GM21390 (cell line): ENCODE results near the gene ABI1.
"Not testable (repeated sequence)": the region's sequence is repeated elsewhere in the genome, so short reads cannot be mapped to it uniquely, and the experiment has no call there.

Experiments used
- ATAC-seq: cut with Tn5 transposase; IDR thresholded peaks from one replicate; pipeline ENCODE4 v1.9.1; 2021; ENCODE audit not compliant: unreplicated experiment

The ABI1 gene

DNA sequence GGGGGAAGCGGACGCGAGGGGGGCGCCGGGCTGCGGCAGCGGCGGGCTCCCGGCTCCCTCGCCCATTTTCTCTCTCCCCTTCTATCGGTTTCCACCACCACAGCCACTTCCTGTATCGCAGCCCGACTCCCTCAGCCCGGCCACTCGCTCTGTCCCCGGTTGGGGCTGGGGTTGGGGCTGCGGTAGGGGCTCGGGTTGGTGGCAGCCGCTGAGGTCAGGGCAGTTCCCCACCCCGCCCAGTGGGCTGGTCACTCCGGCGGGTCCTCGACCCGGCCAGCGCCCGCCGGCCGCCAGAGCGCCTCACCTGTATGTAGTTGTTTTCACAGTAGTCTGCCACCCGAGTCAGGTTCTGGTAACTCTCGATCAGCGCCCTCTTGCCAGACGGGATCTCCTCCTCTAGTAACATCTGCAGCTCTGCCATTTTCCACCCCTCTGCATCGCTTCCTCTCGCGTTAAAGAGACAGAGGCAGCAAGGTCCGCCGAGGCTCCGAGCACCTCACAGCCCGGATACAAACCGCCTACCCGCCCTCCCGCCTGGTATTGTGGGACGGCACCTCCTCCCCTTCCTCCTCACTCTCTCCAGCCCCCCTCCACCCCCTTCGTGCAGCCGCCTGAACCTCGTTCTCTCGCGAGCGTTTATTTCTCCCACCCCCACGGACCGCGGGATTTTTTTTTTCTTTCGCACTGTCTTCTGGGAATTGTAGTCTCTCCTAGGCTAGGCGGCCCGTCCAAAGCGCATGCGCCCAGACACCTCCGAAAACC, at the start of gene ABI1:
Gene ABI1 (minus strand): TSS at position 516 of the 762 bp plus-strand sequence. CDS start 95 bp downstream, at position 421.
- peak; percentile 63 for ATAC-seq

DNA sequence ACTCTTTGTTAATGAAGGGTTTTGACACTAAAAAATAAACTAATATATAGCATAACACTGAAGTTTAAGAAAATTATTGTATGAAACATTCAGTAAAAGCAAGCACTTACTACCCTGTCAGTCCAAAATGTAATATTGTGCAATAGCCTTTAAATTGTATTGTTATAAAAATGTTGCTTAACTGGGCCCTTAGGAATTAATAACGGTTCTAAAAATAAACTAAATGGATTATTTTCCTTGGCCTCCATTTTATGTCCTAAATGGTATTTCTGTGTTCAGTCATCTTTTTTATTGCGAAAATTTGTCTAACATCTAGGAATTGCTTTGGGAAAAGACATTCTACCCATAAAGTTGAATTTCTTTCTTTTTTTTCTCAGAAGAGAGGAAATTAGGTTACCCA, 49.0 kb upstream of the ABI1 start:
- no peak for ATAC-seq

DNA sequence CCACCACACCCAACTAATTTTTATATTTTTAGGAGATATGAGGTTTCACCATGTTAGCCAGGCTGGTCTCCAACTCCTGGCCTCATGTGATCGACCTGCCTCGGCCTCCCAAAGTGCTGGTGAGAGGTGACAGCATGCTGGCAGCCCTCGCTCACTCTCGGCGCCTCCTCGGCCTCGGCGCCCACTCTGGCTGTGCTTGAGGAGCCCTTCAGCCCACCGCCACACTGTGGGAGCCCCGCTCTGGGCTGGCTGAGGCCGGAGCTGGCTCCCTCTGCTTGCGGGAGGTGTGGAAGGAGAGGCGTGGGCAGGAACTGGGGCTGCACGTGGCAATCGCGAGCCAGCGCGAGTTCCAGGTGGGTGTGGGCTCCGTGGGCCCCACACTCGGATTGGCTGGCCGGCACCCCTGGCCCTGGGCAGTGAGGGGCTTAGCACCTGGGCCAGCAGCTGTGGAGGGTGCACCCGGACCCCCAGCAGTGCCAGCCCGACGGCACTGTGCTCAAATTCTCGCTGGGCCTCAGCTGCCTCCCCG, 44.6 kb upstream of the ABI1 start:
- not testable (repeated sequence) for ATAC-seq

DNA sequence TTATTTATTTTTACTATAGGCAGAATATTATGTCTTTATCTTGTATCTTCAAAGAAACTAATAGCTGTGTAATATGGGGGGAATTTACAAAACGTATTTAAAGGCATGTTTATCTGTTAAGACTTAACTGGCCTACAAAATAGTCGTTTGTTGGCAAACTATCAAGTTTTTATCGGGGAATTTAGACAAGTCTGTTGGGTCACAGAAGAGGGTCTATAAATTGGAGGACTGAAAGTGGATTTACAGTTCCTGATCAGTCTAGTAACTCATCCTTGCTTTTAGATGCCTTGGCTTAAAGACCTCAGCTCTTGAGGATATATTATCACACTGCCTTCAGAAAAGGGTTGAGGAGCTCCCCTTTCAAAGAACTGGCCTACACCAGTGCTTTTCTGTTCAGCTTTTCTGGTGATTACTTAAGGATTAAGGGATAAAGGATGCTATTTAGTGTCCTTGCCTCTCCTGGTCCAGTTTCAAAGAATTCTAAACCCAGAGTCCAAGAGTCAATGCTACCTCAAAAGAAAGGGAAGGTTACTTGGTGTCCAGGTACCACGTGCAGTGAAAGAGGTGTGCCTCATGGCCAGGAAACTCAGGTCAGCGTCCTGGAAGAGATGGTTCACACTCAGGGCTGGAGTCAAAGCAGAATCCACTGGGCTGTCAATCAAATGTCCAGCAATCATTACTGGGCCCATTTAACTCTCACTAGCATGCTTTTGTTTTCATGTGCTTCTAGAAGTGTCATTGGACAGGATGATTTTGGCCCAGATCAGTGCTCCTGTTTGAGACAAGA, 42.9 kb upstream of the ABI1 start:
- ATAC-seq: no peak

DNA sequence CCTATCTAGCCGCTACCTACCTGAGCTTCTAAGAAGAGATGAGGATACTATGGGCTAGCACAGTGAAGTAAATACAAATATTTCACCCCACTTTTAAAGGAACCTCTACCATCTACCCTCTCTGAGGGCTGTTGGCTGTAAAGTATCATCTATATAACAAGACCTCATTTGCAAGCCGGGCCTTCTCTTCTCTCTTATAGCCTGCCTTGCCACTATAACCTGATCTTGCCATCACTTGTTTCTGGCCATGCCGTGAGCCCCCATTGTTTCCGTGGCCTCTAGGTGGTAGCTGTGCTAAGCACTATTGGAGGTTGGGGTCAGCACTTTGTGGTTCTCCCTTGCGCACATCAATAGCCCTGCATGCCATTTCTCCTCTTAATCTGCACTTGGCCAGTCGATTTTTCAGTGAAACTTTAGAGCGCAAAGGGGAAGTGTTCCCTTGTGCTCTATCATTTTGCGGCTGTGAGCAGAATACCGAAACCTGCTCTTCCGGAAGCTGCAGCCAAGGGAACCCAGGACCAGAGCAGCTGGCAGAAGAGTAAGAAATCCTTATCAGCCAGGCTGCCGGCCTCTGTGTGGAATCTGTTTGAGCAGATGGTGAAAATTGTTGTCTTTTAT, 31.7 kb upstream of the ABI1 start:
- ATAC-seq: not testable (repeated sequence)

DNA sequence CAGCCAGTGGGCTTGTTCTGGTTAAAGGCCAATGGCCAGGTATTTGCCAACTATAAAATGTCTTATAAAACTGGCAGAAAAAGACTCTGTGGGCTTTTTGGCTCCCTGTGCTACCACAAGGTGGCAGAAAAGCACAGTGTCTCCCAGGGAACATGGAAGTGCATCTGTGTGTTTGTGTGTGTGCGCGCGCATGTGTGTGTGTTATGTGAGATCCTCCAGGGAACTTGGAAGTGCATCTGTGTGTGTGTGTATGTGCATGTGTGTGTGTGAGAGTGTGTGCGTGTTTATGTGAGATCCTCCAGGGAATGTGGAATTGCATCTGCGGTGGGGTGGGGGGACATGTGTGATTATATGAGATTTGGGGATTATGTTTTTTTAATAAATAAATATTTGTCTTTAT, 30.2 kb upstream of the ABI1 start:
- ATAC-seq: no peak

DNA sequence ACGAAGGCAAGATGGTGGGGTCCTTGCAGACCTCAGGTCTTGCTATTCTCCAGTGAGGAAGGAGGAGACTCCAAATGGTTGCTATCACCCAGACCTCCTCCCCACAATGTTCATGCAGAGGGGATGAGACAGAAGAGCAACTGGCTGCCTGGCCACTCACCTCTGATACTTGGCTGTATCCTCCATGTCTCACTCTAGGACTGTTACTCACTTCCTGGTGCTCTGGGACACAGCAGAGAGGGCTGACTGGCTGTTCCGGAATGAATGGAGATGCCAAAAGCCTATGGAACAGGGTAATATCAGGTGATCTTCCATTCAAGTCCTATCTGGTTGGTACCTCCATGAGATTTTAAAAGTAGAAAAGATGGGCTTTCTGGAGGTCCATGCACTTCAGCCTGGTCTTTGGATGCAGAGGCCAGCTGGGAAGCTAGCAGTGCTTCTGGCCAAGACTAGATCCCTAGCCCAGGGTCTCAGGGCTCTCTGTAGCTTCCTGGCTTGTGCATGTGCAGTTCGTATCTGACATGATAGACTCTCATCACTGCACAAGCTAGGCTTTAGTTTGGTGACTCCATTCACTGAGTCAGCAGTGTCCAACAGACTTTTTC, 27.0 kb upstream of the ABI1 start:
- ATAC-seq: no peak

DNA sequence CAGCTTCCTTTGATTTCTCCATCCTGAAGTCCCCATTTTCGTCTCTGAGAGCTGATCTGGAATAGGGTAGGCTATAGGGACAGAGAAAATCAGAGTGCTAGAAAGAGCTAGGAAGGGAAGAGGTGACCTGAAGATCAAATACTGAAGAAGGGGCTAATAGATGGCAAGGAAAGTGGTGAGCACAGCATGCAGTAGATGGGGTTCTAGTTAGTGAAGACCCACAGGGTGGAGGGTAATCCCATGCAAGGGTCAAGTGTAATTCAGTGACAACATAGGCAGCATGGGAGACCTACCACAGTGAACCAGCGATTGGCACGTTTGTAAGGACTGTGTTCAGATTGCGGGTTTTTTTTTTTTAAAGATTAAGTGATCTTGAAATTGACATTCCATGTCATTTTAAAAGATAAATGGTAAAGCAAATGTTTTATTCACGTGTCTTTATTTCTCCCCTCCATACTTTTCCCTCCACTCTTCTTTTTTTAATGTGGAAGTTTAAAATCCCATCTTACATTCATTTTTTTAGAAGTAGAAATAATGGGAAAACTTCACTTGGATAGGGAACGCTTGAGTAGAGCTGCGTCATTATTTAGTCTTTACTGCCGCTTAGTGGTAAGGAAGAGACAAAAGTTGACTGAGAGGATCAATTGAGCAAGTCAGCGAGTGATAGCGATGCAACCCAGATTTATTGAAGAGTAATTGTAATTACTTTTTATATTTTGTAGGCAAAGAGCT, 21.0 kb upstream of the ABI1 start:
- ATAC-seq: no peak

DNA sequence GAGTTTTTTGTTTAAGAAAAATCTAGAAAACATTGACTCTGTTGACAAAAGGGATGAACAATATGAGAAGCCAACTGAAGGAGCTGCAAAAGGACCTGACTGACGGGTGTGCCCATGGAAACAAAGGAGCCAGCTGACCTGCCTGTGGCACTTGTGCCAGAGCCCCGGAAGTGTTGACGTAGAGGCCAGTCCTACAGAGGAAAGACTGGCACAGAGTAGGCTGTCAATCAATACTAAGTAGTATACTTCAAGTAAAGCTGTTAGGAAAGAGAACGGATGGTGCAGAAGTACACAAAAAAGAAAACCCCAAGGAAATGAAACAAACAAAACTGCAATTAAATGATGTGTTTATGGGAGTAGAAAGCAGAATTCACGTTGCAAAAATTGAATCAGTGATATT, 19.0 kb upstream of the ABI1 start:
- no peak for ATAC-seq

DNA sequence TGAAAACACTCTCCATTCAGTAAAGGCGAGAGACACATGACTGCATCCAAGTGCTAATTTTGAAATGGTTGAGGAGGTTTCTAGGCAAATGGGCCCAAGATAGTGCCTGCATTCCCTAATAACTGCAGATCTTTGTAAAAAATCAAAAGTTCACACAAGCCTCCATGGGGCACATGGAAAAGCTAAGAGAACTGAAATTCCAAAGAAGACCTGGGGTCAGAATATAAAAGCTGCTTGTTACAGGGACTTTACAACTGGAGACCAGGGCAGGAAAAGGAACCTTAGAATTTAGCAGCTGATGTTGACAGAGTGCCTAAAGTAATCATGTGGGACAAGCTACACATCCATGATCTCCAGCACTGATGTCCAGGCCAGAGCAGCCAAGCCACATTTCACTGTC, 10.0 kb upstream of the ABI1 start:
- no peak for ATAC-seq

DNA sequence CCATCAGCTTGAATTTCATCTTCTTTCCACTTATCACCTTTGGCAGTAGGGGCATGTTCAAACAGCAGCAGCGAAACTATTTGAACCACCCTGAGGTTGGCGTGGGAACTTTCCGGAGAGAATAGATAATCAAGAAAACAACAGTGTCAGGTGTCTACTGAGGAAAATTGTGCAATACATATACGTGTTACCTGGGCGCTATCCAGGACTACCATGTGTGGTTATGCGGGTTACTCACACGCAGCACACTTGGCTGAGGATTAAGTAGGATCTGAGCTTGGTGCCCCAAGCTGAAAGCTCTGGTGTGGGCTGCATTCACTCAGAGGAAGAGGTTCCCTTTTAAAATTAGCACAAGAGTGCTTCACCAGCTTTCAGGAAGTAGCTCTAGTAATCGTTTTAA, 8.8 kb upstream of the ABI1 start:
- ATAC-seq: no peak

DNA sequence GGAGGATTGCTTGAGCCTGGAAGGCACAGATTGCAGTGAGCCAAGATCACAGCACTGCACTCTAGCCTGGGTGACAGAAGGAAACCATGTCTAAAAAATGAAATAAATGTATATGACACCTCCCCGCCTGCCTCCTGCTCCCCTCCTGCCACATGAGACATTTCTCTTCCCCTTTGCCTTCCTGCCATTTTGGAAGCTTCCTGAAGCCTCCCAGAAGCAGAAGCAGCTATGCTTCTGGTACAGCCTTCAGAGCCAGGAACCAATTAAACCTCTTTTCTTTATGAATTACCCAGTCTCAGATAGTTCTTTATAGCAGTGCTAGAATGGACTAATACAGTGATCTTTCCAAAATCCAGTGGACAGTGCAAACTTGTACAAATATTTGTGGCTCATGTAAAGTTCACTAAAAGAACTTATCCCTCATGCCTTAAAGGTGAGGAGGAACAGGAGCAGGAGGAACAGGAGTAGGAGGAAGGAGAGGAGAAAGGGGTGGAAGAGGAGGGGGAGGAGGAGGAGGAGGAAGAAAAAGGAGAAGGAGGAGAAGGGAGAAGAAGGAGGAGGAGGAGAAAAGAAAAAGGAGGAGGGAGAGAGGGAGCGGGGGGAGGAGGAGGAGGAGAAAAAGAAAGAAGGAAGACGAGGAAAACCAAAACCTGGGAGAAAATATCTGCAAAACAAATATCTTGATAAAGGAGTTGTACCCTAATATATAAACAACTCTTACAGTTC, 2.8 kb upstream of the ABI1 start:
- ATAC-seq: no peak

DNA sequence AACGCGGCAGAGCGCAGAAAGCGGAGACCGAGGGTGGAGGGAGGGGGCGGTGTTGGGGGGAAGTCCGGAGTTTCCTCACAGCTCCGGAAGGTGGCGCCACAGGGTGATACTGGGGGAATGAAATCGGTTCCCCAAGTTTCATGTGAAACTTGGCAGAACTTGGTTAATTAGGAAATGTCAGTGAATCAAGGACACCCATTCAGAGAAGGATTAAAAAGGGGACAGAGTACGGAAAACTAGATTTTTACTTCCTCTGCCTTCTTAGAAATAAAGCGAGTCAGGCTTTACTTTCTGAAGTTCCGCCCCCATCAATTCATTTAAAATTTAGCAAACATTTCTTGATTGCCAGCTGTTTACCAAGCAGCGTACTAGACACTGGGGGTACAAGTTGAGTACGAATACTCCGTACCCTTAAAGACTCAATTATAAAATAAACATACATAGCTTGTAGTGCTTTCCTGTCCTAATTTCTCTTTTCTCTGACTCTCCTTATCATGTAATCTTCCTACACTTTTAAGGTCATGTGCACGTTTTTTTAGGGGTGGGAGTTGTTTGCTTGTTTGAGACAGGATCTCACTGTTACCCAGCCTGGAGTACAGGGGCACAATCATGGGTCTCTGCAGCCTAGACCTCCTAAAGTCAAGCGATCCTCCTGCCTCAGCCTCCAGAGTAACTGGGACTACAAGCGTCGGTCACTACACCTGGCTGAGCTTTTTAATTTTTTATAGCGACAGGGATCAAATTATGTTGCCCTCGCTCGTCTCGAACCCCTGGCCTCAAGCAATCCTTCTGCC, 644 bp upstream of the ABI1 start:
- ATAC-seq: no peak

DNA sequence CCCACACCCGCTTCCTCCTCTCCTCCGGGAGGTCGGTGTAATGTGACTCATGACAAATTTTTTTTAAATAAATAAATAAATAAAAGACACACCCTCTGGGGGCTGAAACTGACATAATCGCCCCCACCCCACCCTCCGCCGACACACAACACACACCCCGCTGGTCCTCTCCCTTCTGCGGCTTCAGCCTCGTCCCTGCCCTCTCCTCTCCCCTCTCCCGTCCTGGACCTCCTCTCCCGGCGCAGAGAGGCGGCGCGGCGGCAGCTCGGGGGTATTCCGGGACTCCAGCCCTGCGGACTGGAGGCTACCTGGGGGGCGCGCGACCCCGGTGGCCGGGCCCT, 686 bp downstream of the ABI1 start:
- ATAC-seq: peak; percentile 12

DNA sequence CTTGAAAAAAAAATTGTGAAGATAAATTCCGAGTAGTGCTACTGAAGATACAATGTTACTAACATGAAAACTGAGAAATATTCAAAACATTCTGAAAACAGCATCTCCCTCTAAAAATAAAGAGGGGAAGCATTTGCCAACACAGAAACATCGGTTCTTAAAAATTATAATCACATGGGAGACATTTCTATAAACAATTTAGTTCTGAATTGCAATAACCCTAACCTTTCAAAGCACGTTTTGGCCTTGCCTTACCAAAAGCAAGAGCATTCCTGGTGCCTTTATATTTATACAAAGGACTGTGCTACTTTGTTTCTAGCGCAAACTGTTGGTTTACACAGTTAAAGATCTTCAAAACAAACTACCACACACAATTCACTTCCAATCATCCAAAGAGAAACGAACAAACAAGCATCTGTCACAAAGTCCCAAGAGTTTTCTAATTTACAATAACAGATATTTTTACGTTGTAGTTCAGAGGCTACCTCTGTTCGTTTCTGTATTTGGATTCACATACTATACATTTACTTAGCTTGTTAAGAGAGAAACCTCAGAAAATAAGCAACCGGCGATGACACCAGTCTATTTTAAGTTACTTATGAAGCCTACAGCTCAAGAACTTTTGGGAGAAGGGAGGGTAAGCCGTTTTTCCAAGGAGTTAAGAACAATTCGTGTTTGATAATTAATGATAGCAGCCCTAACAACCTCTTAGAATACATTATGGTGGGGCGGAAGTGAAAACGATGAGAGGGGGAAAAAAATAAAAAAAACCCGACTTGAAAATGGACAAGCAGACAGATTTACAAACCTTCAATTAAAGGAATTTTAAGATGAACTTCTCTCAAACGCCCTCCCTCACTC, 1.3 kb downstream of the ABI1 start:
- ATAC-seq: no peak

DNA sequence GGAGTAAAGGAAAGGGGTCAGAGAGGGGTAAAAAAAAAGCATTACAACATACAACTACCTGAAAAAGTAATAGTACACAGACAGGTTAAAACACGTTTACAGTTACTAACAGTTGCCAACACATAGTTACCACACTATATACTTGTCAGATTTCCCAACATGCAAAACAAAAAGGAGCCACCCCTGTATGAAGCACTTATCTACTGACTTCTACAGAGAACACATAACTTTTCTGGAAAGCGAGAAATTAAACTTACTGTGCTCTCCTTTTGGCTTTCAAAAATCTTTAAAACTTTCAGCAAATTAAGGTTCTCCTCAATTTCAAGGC, 2.1 kb downstream of the ABI1 start:
- ATAC-seq: no peak

DNA sequence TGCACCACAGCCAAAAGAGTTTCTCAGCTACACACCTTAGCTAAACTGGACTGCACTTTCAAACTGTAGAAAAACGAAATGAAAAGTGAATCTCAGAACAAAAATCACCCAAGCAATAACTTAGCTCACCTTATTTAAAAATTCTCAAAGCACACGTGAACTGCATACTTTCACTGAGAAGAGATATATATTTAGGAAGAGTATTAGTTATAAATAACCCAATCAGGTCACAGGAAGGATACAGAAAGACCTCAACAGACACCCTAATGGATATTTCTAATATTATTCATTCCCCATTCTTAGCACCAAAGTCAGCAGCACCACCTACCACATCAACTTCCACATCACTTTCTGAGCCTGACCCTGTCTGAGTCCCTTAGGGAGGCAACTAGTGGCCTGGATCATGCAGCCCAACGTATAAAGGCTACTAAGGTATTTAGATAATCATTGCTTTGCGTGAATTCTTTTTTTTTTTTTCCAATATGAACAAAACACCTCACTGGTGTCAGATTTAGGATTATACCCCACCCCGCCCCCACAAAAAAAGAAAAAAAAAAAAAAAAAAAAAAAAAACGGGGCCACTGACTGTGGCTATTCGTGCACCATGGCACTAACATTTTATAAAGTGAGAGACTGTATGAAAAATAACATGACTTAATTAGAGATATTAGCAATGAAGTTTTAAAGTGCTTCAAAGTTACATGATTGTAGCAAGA, 2.6 kb downstream of the ABI1 start:
- ATAC-seq: peak; percentile 29

DNA sequence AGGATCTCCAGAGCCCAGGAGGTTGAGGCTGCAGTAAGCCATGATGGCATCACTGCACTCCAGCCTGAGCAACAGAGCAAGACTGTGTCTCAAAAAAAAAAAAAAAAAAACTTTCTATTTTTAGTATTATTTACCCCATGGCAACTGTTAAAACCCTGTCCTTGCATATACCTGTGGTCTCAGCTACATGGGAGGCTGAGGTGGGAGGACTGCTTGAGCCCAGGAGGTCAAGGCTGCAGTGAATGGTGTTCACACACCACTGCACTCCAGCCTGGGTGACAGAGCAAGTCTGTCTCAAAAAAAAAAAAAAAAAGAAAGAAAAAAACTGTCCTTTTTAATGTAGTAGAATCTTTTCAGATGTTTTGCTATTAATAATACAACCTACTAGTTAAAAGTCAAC, 3.2 kb downstream of the ABI1 start:
- ATAC-seq: not testable (repeated sequence)
